ENCODE measurements around the gene SNAP91.

Gene SNAP91

DNA sequence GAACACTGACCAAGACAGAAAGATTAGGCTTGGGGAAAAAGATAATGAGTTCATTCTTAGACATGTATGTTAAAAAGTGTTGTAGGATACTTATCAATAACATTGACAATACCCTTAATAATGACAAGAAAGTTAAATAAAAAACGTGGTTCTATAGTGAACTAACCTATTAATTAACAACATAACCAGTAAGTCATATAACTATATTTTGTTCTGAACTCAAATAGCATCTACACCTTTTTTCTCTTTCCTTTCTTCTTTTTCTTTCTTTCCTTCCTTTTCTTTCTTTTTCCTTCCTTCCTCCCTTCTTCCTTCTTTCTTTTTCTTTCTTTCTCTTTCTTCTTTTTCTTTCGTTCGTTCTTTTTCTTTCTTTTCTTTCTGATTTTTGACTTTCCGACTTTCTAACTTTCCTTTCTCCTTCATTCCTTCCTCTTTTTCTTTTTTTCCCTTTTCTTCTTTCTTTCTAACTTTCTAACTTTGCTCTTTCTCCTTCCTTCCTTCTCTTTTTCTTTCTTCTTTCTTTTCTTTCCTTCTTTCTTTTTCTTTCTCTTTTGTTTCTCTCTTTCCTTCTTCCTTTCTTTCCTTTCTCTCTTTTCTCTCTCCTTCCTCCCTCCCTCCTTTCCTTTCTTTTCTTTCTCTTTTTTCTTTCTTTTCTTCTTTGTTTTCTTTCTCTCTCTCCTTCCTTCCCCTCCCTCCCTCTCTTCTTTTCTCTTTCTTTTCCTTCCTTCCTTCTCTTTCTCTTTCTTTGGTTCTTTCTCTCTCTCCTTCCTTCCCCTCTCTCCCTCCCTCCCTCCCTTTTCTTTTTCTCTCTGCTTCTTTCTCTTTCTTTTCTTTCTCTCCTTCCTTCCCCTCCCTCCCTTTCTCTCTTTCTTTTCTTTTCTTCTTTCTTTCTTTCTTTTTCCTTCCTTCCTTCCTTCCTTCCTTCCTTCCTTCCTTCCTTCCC lies 172.0 kb downstream of the SNAP91 start:
- DNase-seq: no peak

DNA sequence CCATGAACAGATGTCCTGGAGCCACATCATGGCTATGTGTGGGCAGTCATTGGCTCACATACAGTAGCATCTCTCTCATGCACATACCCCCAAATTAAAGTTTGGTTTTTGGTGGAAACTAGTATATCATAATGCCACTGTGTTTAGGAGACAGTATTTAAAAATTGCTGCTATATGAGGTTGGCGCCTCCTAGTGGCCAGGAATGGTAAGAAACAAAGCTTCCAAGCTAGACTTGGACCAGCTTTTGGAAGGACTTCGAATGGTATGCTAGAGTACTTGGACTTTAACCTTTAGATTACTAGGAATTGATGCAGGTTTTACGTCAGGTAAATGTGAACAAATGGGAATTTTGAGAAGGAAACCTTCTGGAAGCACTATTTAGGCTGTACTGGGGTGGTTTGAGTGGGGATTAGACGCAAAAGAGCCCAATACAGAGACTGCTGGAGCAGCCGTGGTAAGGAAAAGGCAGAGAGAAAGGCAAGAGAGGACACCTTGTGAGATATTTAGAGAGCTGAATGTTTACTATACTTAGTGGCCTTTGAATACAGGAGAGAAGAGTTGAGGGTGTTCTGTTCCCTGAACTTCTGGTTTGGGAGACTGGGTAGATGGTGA lies 172.8 kb downstream of the SNAP91 start:
- peak; percentile 58 to 69 for DNase-seq

DNA sequence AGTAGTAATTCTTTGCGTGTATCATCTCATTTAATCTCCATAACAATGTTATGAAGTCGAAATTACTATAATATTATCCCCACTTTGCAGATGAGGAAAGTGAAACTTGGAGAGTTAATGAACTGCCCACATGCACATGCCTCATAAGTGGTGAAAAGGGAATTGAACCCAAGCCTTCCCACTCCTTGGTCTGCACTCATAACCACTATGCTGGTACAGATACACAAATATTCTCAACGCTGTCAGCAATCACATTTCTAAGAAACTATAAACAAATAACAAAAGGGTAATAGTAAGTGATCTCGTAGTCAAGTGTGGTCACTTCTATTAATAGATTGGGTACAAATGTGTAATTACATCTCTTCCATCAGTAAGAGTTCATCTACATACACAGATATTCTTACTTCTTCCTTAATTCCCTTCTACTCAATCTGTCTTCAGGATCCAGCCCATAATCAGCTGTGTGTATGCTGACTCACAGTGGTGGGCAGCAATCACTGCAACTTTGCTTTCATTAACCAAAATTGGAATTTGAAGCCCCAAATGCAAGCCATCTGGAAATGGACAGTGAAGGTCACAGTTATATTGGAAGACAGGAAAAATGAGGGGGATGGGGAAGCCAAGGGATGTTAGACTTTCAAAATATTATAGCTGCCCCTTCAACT lies 190.0 kb downstream of the SNAP91 start:
- DNase-seq: no peak

DNA sequence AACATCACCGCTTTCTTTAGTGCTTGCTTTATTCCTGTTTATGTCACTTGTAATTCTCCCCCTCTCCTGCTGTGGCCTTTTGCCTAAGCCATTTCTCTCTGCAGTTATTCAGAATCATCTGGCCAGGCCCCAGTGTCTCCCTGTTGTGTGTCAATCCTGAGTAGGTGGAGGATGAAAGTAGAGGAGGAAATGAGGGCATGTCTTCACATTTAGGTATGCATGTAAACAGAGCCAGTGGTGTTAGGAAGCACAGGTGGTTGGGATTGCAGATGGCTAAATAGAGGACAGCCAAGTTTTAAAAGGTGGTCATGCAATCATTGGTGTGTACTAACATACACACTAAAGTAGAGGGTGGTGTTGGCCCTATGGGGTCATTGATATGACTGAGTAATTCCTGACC lies 191.4 kb downstream of the SNAP91 start:
- DNase-seq: no peak

DNA sequence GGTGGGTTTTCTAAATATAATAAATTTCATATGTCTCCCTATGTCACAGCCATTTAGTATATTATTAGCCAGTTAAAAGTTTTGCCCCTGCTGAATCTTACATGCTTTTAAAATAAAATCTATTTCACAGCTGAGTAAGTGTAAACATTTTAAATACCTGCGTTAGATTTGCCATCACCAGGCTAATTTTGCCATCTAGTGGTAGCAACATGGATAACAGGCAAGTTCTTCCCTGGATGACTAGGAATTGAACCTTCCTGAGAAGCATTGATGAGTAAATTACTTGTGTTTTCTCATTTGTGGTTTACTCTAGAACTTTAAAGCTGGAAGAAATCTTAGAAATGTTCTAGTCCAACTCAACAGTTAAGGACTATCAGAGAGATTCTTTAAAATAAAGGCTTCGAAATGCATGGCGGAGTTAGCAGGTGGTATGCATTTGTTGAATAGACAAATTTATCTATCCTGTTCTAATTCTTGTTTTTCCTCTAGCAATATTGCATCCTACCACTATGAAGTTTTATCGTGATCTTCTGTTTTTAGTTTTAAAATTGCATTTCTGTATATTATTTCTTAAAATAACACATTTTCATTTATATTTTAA lies 193.9 kb downstream of the SNAP91 start:
- DNase-seq: no peak

DNA sequence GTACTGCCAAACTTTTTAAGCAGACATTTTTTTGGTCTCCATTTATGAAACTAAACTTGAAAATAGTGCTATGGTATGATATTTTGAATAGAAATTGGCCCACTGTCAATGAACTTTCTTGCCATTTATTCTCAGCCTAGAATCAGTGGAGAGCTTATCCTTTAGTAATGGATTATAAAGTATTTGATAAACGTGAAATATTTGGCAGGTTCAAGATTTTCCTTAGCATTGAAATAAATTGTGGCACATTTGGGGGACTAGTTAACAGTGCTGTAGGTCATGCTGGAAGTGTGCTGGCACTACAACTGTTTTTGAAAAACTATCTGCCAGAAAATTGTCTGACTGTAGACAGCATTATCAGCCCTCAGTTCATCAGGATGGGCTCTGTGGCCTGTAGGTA lies 194.4 kb downstream of the SNAP91 start:
- DNase-seq: no peak

DNA sequence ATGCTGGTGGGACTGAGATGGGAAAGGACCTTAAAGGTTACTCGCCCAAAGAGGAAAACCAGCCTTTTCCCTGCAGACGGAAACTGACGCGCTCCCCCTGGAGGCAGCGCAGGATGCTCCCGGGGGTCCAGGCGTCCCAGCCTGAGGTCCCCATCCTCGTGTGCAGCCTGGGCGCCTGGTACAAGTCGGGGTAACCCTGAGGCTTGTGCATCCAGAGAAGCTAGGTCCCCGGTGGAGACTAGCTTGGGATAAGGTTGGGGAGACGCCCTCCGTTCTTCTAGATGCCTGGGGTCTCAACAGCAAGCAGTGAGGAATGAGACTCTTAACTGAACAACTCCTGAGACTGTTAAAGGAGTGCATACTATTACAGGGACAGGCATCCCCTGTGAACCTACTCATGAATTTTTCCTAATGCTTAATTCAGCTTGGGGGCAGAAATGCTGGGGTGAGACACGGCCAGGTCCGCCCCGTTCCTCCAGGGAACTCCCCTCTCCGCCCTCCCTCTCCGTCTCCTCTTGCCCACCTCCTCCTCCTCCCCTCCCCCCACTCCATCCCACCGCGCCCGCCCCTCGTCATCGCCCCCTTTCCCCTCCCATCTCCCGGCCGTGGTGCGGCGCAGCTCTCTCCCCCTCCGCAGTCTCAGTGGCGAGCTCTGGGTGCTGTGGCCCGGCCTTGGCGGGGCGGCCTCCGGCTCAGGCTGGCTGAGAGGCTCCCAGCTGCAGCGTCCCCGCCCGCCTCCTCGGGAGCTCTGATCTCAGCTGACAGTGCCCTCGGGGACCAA lies 196.8 kb downstream of the SNAP91 start, which contains the start of gene PRSS35:
TSS of gene PRSS35 (plus strand) at position 634 of the 781 bp plus-strand sequence. CDS start 10,908 bp downstream, outside the sequence.
- DNase-seq: peak; percentile 11 to 21

DNA sequence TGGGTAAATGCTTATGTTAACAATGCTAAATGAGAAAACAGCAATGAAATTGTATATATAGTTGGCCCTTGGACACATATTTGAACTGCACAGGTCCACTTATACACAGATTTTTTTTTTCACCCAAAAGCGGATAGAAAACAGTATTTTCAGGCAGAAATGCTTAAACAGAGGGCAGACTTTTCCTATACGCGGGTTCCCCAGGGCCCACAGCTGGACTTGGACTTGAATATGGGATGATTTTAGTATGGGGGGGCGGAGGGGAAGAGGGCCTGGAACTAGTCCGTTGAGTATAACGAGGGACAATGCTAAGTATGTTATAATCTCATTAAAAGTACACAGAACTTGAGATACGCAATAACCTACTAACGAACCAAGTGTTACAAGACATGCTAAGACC lies 197.6 kb downstream of the SNAP91 start:
- DNase-seq: no peak

DNA sequence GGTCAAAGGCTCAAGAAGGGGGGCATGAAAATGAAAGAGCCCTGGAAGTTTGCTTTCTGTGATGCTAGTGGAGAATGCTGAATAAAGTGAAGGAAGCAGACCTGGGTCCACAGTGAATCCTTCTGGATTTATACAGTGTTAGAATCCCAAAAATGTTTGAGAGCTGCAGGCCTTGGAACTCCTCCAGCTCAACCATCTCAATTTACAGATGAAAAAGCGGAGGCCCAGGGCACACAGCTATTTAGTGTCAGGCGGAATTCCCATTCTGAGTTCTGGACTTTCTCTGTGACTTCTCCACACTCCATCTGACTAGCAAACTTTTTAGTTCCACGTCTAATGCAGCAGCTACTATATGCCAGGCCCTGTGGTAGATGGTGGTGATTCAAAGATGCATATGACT lies 198.1 kb downstream of the SNAP91 start:
- no peak for DNase-seq

DNA sequence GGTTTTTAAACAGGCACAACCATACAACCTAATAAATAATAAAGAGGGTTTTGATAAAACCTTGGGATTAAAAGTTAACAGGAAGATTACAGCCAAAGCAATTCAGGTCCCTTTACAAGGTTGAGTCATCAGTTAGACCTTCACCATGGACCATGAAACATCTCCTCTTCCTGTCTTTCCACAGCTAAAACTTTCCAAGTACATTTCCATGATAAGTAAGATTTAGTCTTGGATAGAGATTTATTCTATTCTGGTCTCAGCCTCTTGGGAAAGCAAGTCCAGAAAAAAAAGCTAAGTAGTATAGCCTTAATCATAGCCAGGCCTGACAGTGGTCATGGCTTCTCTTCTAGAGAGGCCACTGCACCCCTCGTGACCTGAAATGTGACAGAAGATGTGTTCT lies 199.5 kb downstream of the SNAP91 start:
- DNase-seq: no peak

DNA sequence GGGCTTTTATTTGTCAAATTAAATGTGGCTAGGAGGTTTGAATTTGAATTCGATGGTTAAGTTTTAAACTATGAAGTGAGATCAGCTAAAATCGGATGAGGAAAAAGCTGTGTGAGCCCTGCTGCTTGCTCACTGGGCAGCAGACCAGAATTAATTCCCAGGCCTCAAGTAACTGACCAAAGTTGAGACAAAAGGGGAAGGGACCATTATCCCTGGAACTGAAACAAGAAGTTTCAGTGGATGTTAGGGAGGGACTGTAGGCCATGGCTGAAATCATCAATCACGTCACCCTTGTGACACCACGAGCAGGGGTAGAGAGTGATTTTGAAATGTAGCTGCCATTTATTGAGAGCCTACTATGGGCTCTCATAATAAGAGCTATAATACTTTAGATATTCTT lies 203.5 kb downstream of the SNAP91 start:
- no peak for DNase-seq

Measured in activated CD4-positive, alpha-beta T cell treated with anti-CD3 and anti-CD28 coated beads, Interleukin-2, amount 50 U/mL, for 48 hours (primary cell).